ENCODE data around the gene CNPY3. TPM values are rescaled to one million over a fixed set of nuclear protein-coding genes. Genes with fewer than 3 reads are reported as not detected.

CNPY3 gene
- total and polyA plus RNA-seq, 10 of the 15 experiments (the other 5 are each of a cell fraction or from before 2014, with no cell fraction given), result 7.2 to 102 (median 73.6) TPM

DNA sequence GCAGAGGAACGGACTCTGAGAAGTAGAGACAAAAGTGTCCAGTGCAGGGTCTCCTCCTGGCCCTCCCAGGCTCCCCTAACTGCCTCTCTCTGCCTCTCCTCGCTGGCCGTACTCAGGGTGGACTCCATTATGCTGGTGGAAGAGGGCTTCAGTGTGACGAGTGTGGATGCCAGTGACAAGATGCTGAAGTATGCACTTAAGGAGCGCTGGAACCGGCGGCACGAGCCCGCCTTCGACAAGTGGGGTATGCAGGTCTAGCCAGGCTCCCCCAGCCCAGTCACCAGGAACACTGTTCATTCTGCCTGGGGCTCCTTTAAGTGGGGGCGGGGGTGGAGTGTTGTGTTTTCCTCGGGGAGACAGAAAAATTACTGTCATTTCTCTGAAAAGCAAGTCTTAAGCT is 32.8 kb downstream of the CNPY3 start (continued):
- TF ChIP-seq, protein P1, sequence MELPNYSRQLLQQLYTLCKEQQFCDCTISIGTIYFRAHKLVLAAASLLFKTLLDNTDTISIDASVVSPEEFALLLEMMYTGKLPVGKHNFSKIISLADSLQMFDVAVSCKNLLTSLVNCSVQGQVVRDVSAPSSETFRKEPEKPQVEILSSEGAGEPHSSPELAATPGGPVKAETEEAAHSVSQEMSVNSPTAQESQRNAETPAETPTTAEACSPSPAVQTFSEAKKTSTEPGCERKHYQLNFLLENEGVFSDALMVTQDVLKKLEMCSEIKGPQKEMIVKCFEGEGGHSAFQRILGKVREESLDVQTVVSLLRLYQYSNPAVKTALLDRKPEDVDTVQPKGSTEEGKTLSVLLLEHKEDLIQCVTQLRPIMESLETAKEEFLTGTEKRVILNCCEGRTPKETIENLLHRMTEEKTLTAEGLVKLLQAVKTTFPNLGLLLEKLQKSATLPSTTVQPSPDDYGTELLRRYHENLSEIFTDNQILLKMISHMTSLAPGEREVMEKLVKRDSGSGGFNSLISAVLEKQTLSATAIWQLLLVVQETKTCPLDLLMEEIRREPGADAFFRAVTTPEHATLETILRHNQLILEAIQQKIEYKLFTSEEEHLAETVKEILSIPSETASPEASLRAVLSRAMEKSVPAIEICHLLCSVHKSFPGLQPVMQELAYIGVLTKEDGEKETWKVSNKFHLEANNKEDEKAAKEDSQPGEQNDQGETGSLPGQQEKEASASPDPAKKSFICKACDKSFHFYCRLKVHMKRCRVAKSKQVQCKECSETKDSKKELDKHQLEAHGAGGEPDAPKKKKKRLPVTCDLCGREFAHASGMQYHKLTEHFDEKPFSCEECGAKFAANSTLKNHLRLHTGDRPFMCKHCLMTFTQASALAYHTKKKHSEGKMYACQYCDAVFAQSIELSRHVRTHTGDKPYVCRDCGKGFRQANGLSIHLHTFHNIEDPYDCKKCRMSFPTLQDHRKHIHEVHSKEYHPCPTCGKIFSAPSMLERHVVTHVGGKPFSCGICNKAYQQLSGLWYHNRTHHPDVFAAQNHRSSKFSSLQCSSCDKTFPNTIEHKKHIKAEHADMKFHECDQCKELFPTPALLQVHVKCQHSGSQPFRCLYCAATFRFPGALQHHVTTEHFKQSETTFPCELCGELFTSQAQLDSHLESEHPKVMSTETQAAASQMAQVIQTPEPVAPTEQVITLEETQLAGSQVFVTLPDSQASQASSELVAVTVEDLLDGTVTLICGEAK (IDR thresholded peaks at IDR 0.05; ENCODE audit: borderline replicate concordance), result no peak
- TF ChIP-seq KAT2A (conservative IDR thresholded peaks at IDR 0.05; ENCODE audit: control insufficient read depth, low read depth, low read length) (no peak), ZSCAN29 (IDR thresholded peaks at IDR 0.05) (no peak), CHD4 (IDR thresholded peaks at IDR 0.05) (no peak), TCF12 (IDR thresholded peaks at IDR 0.05; ENCODE audit: low read depth, low read length) (no peak), STAT1 (conservative IDR thresholded peaks at IDR 0.05) (no peak), RCOR1 (conservative IDR thresholded peaks at IDR 0.05; ENCODE audit: low read depth, low read length) (no peak)
- TF ChIP-seq, protein P2, sequence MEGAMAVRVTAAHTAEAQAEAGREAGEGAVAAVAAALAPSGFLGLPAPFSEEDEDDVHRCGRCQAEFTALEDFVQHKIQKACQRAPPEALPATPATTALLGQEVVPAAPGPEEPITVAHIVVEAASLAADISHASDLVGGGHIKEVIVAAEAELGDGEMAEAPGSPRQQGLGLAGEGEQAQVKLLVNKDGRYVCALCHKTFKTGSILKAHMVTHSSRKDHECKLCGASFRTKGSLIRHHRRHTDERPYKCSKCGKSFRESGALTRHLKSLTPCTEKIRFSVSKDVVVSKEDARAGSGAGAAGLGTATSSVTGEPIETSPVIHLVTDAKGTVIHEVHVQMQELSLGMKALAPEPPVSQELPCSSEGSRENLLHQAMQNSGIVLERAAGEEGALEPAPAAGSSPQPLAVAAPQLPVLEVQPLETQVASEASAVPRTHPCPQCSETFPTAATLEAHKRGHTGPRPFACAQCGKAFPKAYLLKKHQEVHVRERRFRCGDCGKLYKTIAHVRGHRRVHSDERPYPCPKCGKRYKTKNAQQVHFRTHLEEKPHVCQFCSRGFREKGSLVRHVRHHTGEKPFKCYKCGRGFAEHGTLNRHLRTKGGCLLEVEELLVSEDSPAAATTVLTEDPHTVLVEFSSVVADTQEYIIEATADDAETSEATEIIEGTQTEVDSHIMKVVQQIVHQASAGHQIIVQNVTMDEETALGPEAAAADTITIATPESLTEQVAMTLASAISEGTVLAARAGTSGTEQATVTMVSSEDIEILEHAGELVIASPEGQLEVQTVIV (IDR thresholded peaks at IDR 0.05; ENCODE audit: borderline replicate concordance, partially characterized antibody), result no peak

All from GM12878 (cell line).